Mesothelial cell of epicardium (in vitro differentiated cells): ENCODE results near the gene ZFYVE19. TPM values are rescaled to one million over a fixed set of nuclear protein-coding genes. Genes with fewer than 3 reads are reported as not detected.

Source experiments
- DNase-seq, 2 experiments: peaks; one replicate each; pipeline ENCODE4 v3.0.0; 2021; ENCODE audit warnings: low spot score in 2 of 2; ENCODE audit not compliant: unreplicated experiment in 2 of 2
- H3K27ac Mint-ChIP-seq: 2 replicates; pipeline ENCODE4 v1.8.0; 2021; ENCODE audit warnings: mixed read lengths
- H3K27me3 Mint-ChIP-seq: 2 replicates; pipeline ENCODE4 v1.8.0; 2021; ENCODE audit warnings: low read depth, mixed read lengths
- H3K36me3 Mint-ChIP-seq: 2 replicates; pipeline ENCODE4 v1.8.0; 2021; ENCODE audit warnings: mixed read lengths
- H3K4me1 Mint-ChIP-seq: 2 replicates; pipeline ENCODE4 v1.8.0; 2021; ENCODE audit warnings: mixed read lengths
- H3K4me3 Mint-ChIP-seq: 2 replicates; pipeline ENCODE4 v1.8.0; 2021; ENCODE audit warnings: mild to moderate bottlenecking, moderate library complexity, mixed read lengths
- H3K9me3 Mint-ChIP-seq: 2 replicates; pipeline ENCODE4 v1.8.0; 2021; ENCODE audit warnings: mixed read lengths
- total RNA-seq: library from RNA; stranded (reverse); gene quantifications from 3 replicates; pipeline ENCODE4 v1.2.1, GENCODE V29; 2021
- TF ChIP-seq, protein P1 (sequence below): fragments of 200-600 bp; sonication (generic); IDR thresholded peaks from one replicate; pipeline ENCODE4 v1.5.0; 2021; ENCODE audit warnings: antibody characterized with exemption; ENCODE audit not compliant: unreplicated experiment

ZFYVE19 gene
- total RNA-seq, 1 donor from 2014 or later, result 24.4 TPM

DNA sequence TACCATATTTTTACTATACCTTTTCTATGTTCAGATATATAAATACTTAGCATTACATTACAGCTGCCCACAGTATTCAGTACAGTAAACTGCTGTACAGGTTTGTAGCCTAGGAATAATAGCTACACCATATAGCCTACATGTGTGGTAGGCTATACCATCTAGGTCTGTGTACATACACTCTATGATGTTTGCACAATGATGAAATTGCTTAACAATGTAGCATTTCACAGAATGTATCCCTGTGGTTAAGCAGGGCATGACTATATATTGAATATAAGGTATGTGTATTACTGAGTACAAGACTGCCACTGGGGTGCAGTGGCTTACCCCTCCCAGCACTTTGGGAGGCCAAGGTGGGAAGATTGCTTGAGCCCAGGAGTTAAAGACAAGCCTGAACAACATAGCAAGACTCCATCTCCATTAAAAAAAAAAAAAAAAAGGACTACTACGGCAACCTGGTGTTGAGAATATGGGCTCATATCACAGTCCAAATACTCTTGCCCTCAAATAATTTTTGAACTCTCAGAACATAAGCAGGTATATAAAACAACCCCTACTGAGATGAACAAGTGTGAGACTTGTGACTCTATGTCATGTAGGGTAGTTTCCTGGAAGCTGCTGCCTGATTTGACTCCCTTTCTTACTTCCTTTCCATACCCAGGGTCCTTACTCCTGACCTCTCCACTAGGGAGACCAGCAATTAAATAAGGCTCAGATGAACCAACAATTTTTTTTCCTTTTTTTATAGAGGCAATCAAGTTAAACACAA is 16.9 kb downstream of the ZFYVE19 start:
- DNase-seq, result no peak
- Mint-ChIP-seq H3K36me3 (no peaks in the 10 kb centered on the region), H3K4me1 (peaks cover 14% of the 10 kb centered on the region), H3K9me3 (no peaks in the 10 kb centered on the region), H3K27me3 (no peaks in the 10 kb centered on the region), H3K27ac (no peak overlapping the region), H3K4me3 (no peak overlapping the region)
- TF ChIP-seq, protein P1, sequence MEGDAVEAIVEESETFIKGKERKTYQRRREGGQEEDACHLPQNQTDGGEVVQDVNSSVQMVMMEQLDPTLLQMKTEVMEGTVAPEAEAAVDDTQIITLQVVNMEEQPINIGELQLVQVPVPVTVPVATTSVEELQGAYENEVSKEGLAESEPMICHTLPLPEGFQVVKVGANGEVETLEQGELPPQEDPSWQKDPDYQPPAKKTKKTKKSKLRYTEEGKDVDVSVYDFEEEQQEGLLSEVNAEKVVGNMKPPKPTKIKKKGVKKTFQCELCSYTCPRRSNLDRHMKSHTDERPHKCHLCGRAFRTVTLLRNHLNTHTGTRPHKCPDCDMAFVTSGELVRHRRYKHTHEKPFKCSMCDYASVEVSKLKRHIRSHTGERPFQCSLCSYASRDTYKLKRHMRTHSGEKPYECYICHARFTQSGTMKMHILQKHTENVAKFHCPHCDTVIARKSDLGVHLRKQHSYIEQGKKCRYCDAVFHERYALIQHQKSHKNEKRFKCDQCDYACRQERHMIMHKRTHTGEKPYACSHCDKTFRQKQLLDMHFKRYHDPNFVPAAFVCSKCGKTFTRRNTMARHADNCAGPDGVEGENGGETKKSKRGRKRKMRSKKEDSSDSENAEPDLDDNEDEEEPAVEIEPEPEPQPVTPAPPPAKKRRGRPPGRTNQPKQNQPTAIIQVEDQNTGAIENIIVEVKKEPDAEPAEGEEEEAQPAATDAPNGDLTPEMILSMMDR, result no peak

DNA sequence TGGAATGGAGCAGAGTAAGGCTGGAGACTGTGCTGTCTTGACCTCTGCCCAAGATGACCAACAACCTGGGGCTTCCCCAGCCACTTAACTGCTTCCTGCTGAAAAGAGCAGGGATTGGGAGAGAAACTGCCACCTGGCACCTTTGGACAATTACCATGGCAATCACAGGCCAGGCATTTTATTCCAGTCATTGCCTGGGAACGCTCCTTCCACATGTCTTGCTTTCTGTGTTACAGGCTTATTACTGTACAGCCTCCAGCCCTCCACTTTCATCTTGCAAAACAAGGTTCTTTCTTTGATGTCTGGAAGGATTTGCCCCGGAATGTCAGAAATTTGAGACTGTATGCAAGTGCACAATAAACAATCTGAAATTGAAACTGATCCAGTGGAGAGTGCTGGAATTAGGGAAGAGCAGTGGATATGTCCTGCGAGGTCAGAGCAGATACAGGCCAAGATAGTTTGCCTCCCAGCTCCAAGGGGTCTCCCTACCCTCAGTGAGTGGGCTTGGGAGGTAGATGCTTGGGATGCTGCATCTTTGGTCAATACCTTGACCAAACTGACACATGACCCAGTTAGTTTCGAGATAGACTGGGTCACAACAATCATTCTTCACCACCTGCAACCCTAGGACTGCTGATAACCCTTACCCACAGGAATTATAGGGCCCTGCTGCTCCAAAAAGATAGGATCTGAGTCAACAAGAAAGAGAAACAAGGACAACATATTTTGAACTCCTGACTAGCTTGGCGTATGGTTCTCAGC is 19.0 kb downstream of the ZFYVE19 start:
- H3K9me3 Mint-ChIP-seq, result no peaks in the 10 kb centered on the region
- no peak overlapping the region for H3K4me3 Mint-ChIP-seq
- H3K4me1 Mint-ChIP-seq, result peaks cover 14% of the 10 kb centered on the region
- TF ChIP-seq, protein P1, result no peak
- peak overlapping the region; percentile 79 for H3K27ac Mint-ChIP-seq
- no peaks in the 10 kb centered on the region for H3K36me3 Mint-ChIP-seq
- H3K27me3 Mint-ChIP-seq, result no peaks in the 10 kb centered on the region
- DNase-seq, result no peak

DNA sequence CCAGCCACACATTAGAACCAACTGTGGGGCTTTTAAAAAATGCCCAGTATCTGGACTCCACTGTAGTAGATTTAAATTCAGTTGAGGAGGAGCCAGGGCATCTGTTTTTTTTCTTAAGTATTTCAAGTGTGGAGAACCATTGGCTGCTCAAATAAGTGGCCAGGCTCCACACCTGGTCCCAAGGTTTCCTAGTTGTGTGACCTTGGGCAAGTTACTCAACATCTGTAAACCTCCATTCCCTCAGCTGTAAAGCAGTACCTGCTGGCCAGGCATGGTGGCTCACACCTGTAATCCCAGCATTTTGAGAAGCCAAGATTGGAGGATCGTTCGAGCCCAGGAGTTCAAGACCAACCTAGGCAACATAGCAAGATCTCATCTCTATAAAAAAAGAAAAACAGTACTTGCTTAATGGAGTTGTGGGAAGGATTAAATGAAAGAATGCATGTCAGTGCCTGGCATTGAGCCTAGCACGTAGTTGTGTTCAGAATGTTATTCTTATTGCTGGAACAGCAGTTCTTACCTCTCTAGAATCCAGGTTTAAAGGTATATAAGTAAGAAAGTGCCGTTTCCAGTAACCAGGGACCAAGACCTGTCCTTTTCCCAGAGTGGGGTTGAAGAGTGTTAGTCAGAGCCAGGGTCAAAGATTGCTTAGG is 19.7 kb downstream of the ZFYVE19 start:
- TF ChIP-seq, protein P1, result no peak
- Mint-ChIP-seq H3K9me3 (no peaks in the 10 kb centered on the region), H3K4me1 (peaks cover 14% of the 10 kb centered on the region), H3K4me3 (no peak overlapping the region), H3K36me3 (peaks cover under 1% of the 10 kb centered on the region), H3K27me3 (no peaks in the 10 kb centered on the region), H3K27ac (peak overlapping the region; percentile 79)
- DNase-seq, result no peak

DNA sequence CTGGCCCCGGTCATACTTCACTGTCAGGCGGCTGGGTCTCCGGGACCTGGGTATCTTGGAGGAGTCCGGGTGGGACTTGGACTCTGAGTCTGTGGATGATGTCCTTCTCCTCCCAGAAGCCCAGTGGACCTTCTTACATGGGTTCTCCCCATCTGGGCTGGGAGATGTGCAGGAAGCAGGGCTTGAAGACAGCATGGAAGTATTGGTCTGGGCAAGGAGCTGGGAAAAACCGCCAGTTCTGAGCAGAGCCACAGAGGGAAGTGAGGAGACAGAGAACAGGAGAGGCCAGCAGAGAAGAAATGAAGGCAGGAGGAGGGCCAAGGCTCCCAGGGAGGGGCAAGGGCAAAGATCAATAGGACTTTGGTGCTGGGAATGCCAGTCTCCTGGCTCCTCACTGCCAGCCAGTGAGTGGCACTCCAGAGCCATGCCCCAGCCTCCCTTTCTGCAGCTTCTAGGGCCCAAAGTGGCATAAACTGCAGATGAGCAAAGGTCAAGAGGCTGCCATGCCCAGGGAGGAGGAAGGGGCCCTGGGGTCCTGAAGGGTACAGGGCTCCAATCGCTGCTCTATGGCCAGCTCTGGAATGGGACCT is 21.7 kb downstream of the ZFYVE19 start, which contains the start of gene PPP1R14D:
PPP1R14D (minus strand) TSS at position 262 of the 590 bp plus-strand sequence; CDS start at position 195, 67 bp downstream.
- DNase-seq, result no peak
- H3K36me3 Mint-ChIP-seq, result peaks cover 8% of the 10 kb centered on the region
- no peaks in the 10 kb centered on the region for H3K27me3 Mint-ChIP-seq
- peaks cover 3% of the 10 kb centered on the region for H3K9me3 Mint-ChIP-seq
- peaks cover 14% of the 10 kb centered on the region for H3K4me1 Mint-ChIP-seq
- TF ChIP-seq, protein P1, result no peak
- no peak within 1 kb of the TSS for H3K4me3 Mint-ChIP-seq
- H3K27ac Mint-ChIP-seq, result no peak within 1 kb of the TSS

DNA sequence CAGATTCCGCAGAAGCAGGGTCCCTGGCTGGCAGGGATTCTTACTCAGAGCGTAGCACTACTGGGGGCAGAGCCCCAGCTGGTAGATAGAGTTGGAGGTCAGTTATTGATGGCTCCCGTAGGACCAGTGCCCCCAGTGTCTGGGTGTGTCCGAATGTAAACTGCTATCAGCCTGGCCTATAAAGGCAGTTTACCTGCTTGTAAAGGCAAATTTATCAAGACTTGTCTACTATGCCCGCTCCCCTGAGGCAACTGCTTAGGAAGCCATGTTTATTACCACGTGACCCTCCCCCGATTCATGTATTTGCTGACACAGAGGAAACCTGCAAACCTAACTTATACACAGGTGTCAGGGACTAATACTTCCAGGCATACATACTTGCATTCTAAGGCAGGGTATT is 22.2 kb downstream of the ZFYVE19 start:
- Mint-ChIP-seq H3K27ac (no peak overlapping the region), H3K4me3 (no peak overlapping the region), H3K9me3 (peaks cover 3% of the 10 kb centered on the region), H3K27me3 (no peaks in the 10 kb centered on the region), H3K36me3 (peaks cover 8% of the 10 kb centered on the region), H3K4me1 (peaks cover 14% of the 10 kb centered on the region)
- no peak for DNase-seq
- TF ChIP-seq, protein P1, result no peak
